GM12878 (cell line): Measurements from ENCODE around the gene CFAP61. TPM values are rescaled to one million over a fixed set of nuclear protein-coding genes. Genes with fewer than 3 reads are reported as not detected.

ENCODE experiments used
- ATAC-seq: fragments of 200-7000 bp; cut with Tn5 transposase; 3 replicates; pipeline ENCODE4 v1.9.1; 2020; ENCODE audit warnings: mild to moderate bottlenecking, moderate library complexity
- BruUV-seq: library from RNA; stranded (reverse); fragments of 400-500 nt; replicated peaks from 2 replicates; lab custom pipeline; 2021; lab: Mats Ljungman, UMichigan
- CTCF ChIA-PET: fragments of 300-600 bp; sonication (Branson Sonifier 250); formaldehyde crosslinking; extraction: SDS; loops from one replicate; lab custom pipeline; 2021; ENCODE audit warnings: inconsistent platforms; lab: Yijun Ruan, JAX
- POLR2A ChIA-PET: fragments of 350-600 bp; formaldehyde crosslinking; extraction: SDS; loops from one replicate; lab custom pipeline; 2021; ENCODE audit warnings: inconsistent platforms; lab: Charles Lee
- RAD21 ChIA-PET: fragments of 300-600 bp; sonication (Branson Sonifier 250); formaldehyde crosslinking; loops from one replicate; lab custom pipeline; 2023; ENCODE audit warnings: antibody characterized with exemption; ENCODE audit not compliant: unreplicated experiment; lab: Charles Lee
- SMC1A ChIA-PET: fragments of 300-600 bp; sonication (Branson Sonifier 250); formaldehyde crosslinking; loops from one replicate; lab custom pipeline; 2023; ENCODE audit not compliant: unreplicated experiment, uncharacterized antibody; lab: Charles Lee
- DNase-seq: peaks from one replicate; pipeline ENCODE4 v3.0.0-alpha.2; 2011; ENCODE audit warnings: low read depth, low spot score
- FAIRE-seq: peaks from 3 replicates; lab custom pipeline; 2011; peaks lifted over from hg19 to GRCh38; lab: Jason Lieb, UNC
- H2AFZ ChIP-seq: 2 replicates; pipeline ENCODE4 v1.6.0; 2011; ENCODE audit warnings: low read depth, low read length, control low read depth; ENCODE audit not compliant: control insufficient read depth
- H3K27ac ChIP-seq: 2 replicates; pipeline ENCODE4 v1.5.1; 2011; ENCODE audit warnings: control low read depth; ENCODE audit not compliant: control insufficient read depth, insufficient read depth
- H3K27me3 ChIP-seq, 2 experiments: replicated peaks in 1 of 2; 2 replicates each; pipeline versions ENCODE4 v1.6.0 to v1.6.1; 2011; ENCODE audit warnings: low read length in 1 of 2; ENCODE audit not compliant: control insufficient read depth in 2 of 2, insufficient read depth in 2 of 2
- H3K36me3 ChIP-seq, 2 experiments: 2 replicates each; pipeline ENCODE4 v1.5.1; 2011; ENCODE audit warnings: low read length in 1 of 2; ENCODE audit not compliant: control insufficient read depth in 2 of 2, insufficient read depth in 2 of 2
- H3K4me1 ChIP-seq: 2 replicates; pipeline ENCODE4 v1.6.1; 2011; ENCODE audit warnings: mild to moderate bottlenecking, low read length, moderate library complexity, mixed read lengths; ENCODE audit not compliant: control insufficient read depth, insufficient read depth
- H3K4me2 ChIP-seq: 2 replicates; pipeline ENCODE4 v1.6.0; 2011; ENCODE audit warnings: control low read depth; ENCODE audit not compliant: control insufficient read depth, insufficient read depth
- H3K4me3 ChIP-seq: fragments of 200-600 bp; sonication (generic); 2 replicates; pipeline ENCODE4 v1.5.1; 2016
- H3K79me2 ChIP-seq: 2 replicates; pipeline ENCODE4 v1.6.0; 2011; ENCODE audit warnings: low read length; ENCODE audit not compliant: control insufficient read depth, insufficient read depth
- H3K9ac ChIP-seq: 2 replicates; pipeline ENCODE4 v1.8.0; 2011; ENCODE audit warnings: low read length, control low read depth, mixed read lengths; ENCODE audit not compliant: control insufficient read depth, insufficient read depth
- H3K9me3 ChIP-seq: replicated peaks from 3 replicates; pipeline ENCODE4 v1.5.1; 2011; ENCODE audit warnings: mild to moderate bottlenecking, low read length; ENCODE audit not compliant: control insufficient read depth, insufficient read depth
- H4K20me1 ChIP-seq: 2 replicates; pipeline ENCODE4 v1.6.0; 2011; ENCODE audit not compliant: control insufficient read depth, insufficient read depth
- BCL3 ChIP-seq: IDR thresholded peaks from 2 replicates; pipeline ENCODE4 v1.6.1; 2011; ENCODE audit warnings: borderline replicate concordance, low read depth, mild to moderate bottlenecking, moderate library complexity, low read length; ENCODE audit not compliant: insufficient read depth, poor library complexity, severe bottlenecking
- BCLAF1 ChIP-seq: fragments of 450-650 bp; IDR thresholded peaks from 2 replicates; pipeline ENCODE4 v1.6.1; 2017; ENCODE audit warnings: antibody characterized with exemption, mild to moderate bottlenecking, moderate library complexity
- CHD4 ChIP-seq: fragments of 200-600 bp; sonication (generic); IDR thresholded peaks from 2 replicates; pipeline ENCODE4 v1.6.1; 2016; ENCODE audit warnings: mild to moderate bottlenecking
- EGR1 ChIP-seq, 2 experiments: IDR thresholded peaks; 1 replicate in 1 of 2; 2 replicates in 1 of 2; pipeline ENCODE4 v1.6.1; 2011 to 2012; ENCODE audit warnings: low read depth in 2 of 2, low read length in 2 of 2, borderline replicate concordance in 1 of 2, mild to moderate bottlenecking in 1 of 2, moderate library complexity in 1 of 2
- GATAD2B ChIP-seq: fragments of 450-650 bp; conservative IDR thresholded peaks from 2 replicates; pipeline ENCODE4 v1.6.1; 2017; ENCODE audit warnings: low read depth, mild to moderate bottlenecking, moderate library complexity
- MYB ChIP-seq: fragments of 150-350 bp; IDR thresholded peaks from 2 replicates; pipeline ENCODE4 v1.6.1; 2014; ENCODE audit warnings: mild to moderate bottlenecking, low read depth, low read length, borderline replicate concordance
- PAX8 ChIP-seq: fragments of 450-650 bp; IDR thresholded peaks from 2 replicates; pipeline ENCODE4 v1.6.1; 2017; ENCODE audit warnings: mild to moderate bottlenecking, moderate library complexity
- PKNOX1 ChIP-seq: fragments of 450-650 bp; IDR thresholded peaks from 2 replicates; pipeline ENCODE4 v1.6.1; 2016; ENCODE audit warnings: mild to moderate bottlenecking
- YBX1 ChIP-seq: fragments of 450-650 bp; IDR thresholded peaks from 2 replicates; pipeline ENCODE4 v1.6.1; 2016; ENCODE audit warnings: antibody characterized with exemption
- ZBED1 ChIP-seq: IDR thresholded peaks from 2 replicates; pipeline ENCODE4 v1.6.1; 2016; ENCODE audit warnings: borderline replicate concordance
- ZNF384 ChIP-seq: IDR thresholded peaks from 2 replicates; pipeline ENCODE4 v1.6.1; 2012; ENCODE audit warnings: low read depth, mild to moderate bottlenecking, low read length, improper control_type of control experiment, borderline replicate concordance
- ZNF622 ChIP-seq: fragments of 450-650 bp; IDR thresholded peaks from 2 replicates; pipeline ENCODE4 v1.6.1; 2017; ENCODE audit warnings: mild to moderate bottlenecking, inconsistent platforms
- WGBS: methylation state at CpG from one replicate; pipeline ENCODE4 v1.1.6; 2016; ENCODE audit warnings: low lambda C conversion rate; ENCODE audit not compliant: insufficient replicate concordance, insufficient coverage; ENCODE audit errors: missing lambda C conversion rate; 5-methylcytosine and 5-hydroxymethylcytosine counted together
- in situ Hi-C: fragments of 300-500 bp; cut with MboI; formaldehyde crosslinking; loops from 9 replicates; pipeline ENCODE4 v1.14.3; 2018; ENCODE audit warnings: mixed read lengths
- intact Hi-C: fragments of 100-400 bp; cut with micrococcal nuclease; formaldehyde crosslinking; loops from one replicate; pipeline ENCODE4 v1.14.2; 2022; ENCODE audit not compliant: unreplicated experiment
- polyA plus RNA-seq, 11 experiments: library from polyadenylated mRNA; depleted of rRNA in 4 of 11; unstranded in 6 of 11; stranded (reverse) in 5 of 11; fragments of >200 nt; fragmentation: Nextera tagmentation in 4 of 11; fragmentation: Illumina TruSeq in 1 of 11; extraction: Ambion mirVana in 4 of 11; extraction: Trizol in 1 of 11; gene quantifications; 1 replicate in 1 of 11; 2 replicates in 10 of 11; pipeline versions ENCODE4 v1.2.1 to v1.2.3, GENCODE V29; 2011 to 2016; ENCODE audit warnings: inconsistent platforms in 2 of 11, missing spikeins in 2 of 11, low read depth in 1 of 11
- total RNA-seq, 4 experiments: library from RNA; depleted of rRNA in 3 of 4; stranded (reverse); fragments of >200 nt in 3 of 4; fragmentation: Illumina TruSeq in 1 of 4; extraction: Trizol in 1 of 4; gene quantifications; 2 replicates each; pipeline versions ENCODE4 v1.2.1 to v1.2.3, GENCODE V29; 2013 to 2021

CFAP61 gene
- total and polyA plus RNA-seq, 10 of the 15 experiments (the other 5 are each of a cell fraction or from before 2014, with no cell fraction given) = 0.11 to 0.41 (median 0.24) TPM; not detected in 7

GRCh38 chr20:20318365-20319161 lies 266.2 kb downstream of the CFAP61 start:
- ChIA-PET CTCF (interaction anchor here (1.2 kb wide), 1 partner anchor 82 kb away, joined by 4 read pairs; no protein-coding TSS in a partner anchor), POLR2A (no interaction called here), RAD21 (no interaction called here), SMC1A (interaction anchor here (1.1 kb wide), 1 partner anchor 22 kb away, joined by 3 read pairs; no protein-coding TSS in a partner anchor)
- ATAC-seq (no peak), FAIRE-seq (no peak), DNase-seq (no peak)
- Histone ChIP-seq H3K4me3 (no peak overlapping the region), H3K79me2 (no peaks in the 10 kb centered on the region), H3K9me3 (no peaks in the 10 kb centered on the region; the same call in 2 of the 3 replicates), H3K36me3 (no peaks in the 10 kb centered on the region), H3K4me2 (no peak overlapping the region), H3K4me1 (peaks cover 7% of the 10 kb centered on the region), H2AFZ (no peak overlapping the region), H4K20me1 (no peaks in the 10 kb centered on the region), H3K27me3 (no peaks in the 10 kb centered on the region), H3K27ac (no peak overlapping the region), H3K9ac (no peak overlapping the region)
- in situ Hi-C loops = no loop called here
- TF ChIP-seq PAX8 (no peak), GATAD2B (no peak), MYB (no peak), BCLAF1 (no peak), YBX1 (no peak), ZNF384 (no peak), PKNOX1 (no peak), BCL3 (no peak), ZNF622 (no peak), CHD4 (no peak), EGR1 (IDR thresholded peaks at IDR 0.05; ENCODE audit: borderline replicate concordance in 1 of 2, low read depth in 2 of 2, low read length in 2 of 2) (no peak), ZBED1 (no peak)
- WGBS = 81% methylated on average over 9 of the region's 9 CpGs
- no TSS peak for BruUV-seq
- intact Hi-C loops = no loop called here
